CD4-positive, CD25-positive, alpha-beta regulatory T cell (primary cell): ENCODE results near the gene CCDC40. TPM values are rescaled to one million over a fixed set of nuclear protein-coding genes. Genes with fewer than 3 reads are reported as not detected.

Experiments used
- ATAC-seq, 2 donors: fragments of 150-1000 bp; cut with Tn5 transposase; one replicate each; pipeline ENCODE4 v1.10.0; 2021; ENCODE audit warnings: low read depth in 2 of 2, moderate number of reproducible peaks in 2 of 2, moderate library complexity in 1 of 2
- DNase-seq, 3 donors: peaks; one replicate each; pipeline versions ENCODE4 v3.0.0 to v3.0.0-alpha.2; 2012 to 2022; ENCODE audit warnings: mixed read lengths in 1 of 3
- H3K27ac ChIP-seq: one replicate; pipeline ENCODE4 v1.7.0; 2013; ENCODE audit warnings: mild to moderate bottlenecking, low read length; ENCODE audit not compliant: insufficient read depth, poor library complexity, severe bottlenecking
- H3K27me3 ChIP-seq: one replicate; pipeline ENCODE4 v1.7.0; 2013; ENCODE audit warnings: low read length; ENCODE audit not compliant: control insufficient read depth, insufficient read depth
- H3K36me3 ChIP-seq: one replicate; pipeline ENCODE4 v1.7.0; 2013; ENCODE audit warnings: mild to moderate bottlenecking, low read length, moderate library complexity; ENCODE audit not compliant: control insufficient read depth, insufficient read depth
- H3K4me1 ChIP-seq: 2 replicates; pipeline ENCODE4 v1.7.0; 2013; ENCODE audit warnings: mild to moderate bottlenecking, low read length; ENCODE audit not compliant: insufficient read depth, control insufficient read depth, poor library complexity, severe bottlenecking
- H3K4me3 ChIP-seq: one replicate; pipeline ENCODE4 v1.7.0; 2013; ENCODE audit warnings: low read depth, mild to moderate bottlenecking, low read length, moderate library complexity
- H3K9me3 ChIP-seq, 2 experiments: 1 replicate in 1 of 2; 2 replicates in 1 of 2; pipeline ENCODE4 v1.7.0; 2013; ENCODE audit warnings: low read length in 2 of 2, mild to moderate bottlenecking in 1 of 2, moderate library complexity in 1 of 2; ENCODE audit not compliant: control insufficient read depth in 2 of 2
- H3K27ac Mint-ChIP-seq, 3 donors: one replicate each; pipeline ENCODE4 v1.8.0; 2020 to 2022; ENCODE audit warnings: mild to moderate bottlenecking in 3 of 3, mixed read lengths in 3 of 3, moderate library complexity in 2 of 3
- H3K27me3 Mint-ChIP-seq: one replicate; pipeline ENCODE4 v1.8.0; 2022; ENCODE audit warnings: mild to moderate bottlenecking, mixed read lengths
- H3K36me3 Mint-ChIP-seq: one replicate; pipeline ENCODE4 v1.8.0; 2020; ENCODE audit warnings: mixed read lengths
- H3K4me1 Mint-ChIP-seq, 4 donors: one replicate each; pipeline ENCODE4 v1.8.0; 2020 to 2022; ENCODE audit warnings: mixed read lengths in 4 of 4, mild to moderate bottlenecking in 1 of 4
- H3K4me3 Mint-ChIP-seq, 4 donors: one replicate each; pipeline ENCODE4 v1.8.0; 2020 to 2022; ENCODE audit warnings: mild to moderate bottlenecking in 4 of 4, mixed read lengths in 4 of 4, moderate library complexity in 3 of 4
- H3K9me3 Mint-ChIP-seq, 7 donors: one replicate each; pipeline ENCODE4 v1.8.0; 2020 to 2022; ENCODE audit warnings: mixed read lengths in 7 of 7, mild to moderate bottlenecking in 3 of 7, moderate library complexity in 2 of 7
- polyA plus RNA-seq, 4 donors: library from polyadenylated mRNA; unstranded; fragments of 300-500 nt; fragmentation: Illumina TruSeq; gene quantifications; one replicate each; pipeline ENCODE4 v1.2.3, GENCODE V29; 2021
- total RNA-seq: library from RNA; stranded (reverse); gene quantifications from one replicate; pipeline ENCODE4 v1.2.3, GENCODE V29; 2022

CCDC40 gene
- total and polyA plus RNA-seq, 5 donors from 2014 or later = 0.32 TPM; not detected in 4

GRCh38 chr17:80053102-80053501 is 16.7 kb downstream of the CCDC40 start:
- no peaks in the 10 kb centered on the region for H3K36me3 Mint-ChIP-seq
- no peak overlapping the region for H3K27ac ChIP-seq
- H3K4me1 ChIP-seq = no peaks in the 10 kb centered on the region
- DNase-seq (no peak), ATAC-seq (no peak)
- no peak overlapping the region for H3K27ac Mint-ChIP-seq
- H3K4me1 Mint-ChIP-seq = peaks cover 0 to 2% (median 0%) of the 10 kb centered on the region in 4 donors
- H3K36me3 ChIP-seq = no peaks in the 10 kb centered on the region
- H3K27me3 ChIP-seq = no peaks in the 10 kb centered on the region
- H3K9me3 ChIP-seq = no peaks in the 10 kb centered on the region
- H3K27me3 Mint-ChIP-seq = no peaks in the 10 kb centered on the region
- no peaks in the 10 kb centered on the region for H3K9me3 Mint-ChIP-seq
- H3K4me3 ChIP-seq = no peak overlapping the region
- no peak overlapping the region for H3K4me3 Mint-ChIP-seq

GRCh38 chr17:80055597-80055996 is 19.2 kb downstream of the CCDC40 start:
- ATAC-seq = no peak
- no peaks in the 10 kb centered on the region for H3K4me1 ChIP-seq
- H3K27ac ChIP-seq = no peak overlapping the region
- no peak for DNase-seq
- H3K4me3 ChIP-seq = no peak overlapping the region
- Mint-ChIP-seq H3K4me1 (no peaks in the 10 kb centered on the region), H3K9me3 (no peaks in the 10 kb centered on the region), H3K27ac (no peak overlapping the region), H3K27me3 (no peaks in the 10 kb centered on the region), H3K4me3 (no peak overlapping the region), H3K36me3 (no peaks in the 10 kb centered on the region)
- no peaks in the 10 kb centered on the region for H3K36me3 ChIP-seq
- no peaks in the 10 kb centered on the region for H3K27me3 ChIP-seq
- H3K9me3 ChIP-seq = no peaks in the 10 kb centered on the region

GRCh38 chr17:80058311-80058955 is 22.0 kb downstream of the CCDC40 start:
- Mint-ChIP-seq H3K27ac (no peak overlapping the region), H3K9me3 (no peaks in the 10 kb centered on the region), H3K4me3 (no peak overlapping the region), H3K27me3 (no peaks in the 10 kb centered on the region), H3K4me1 (no peaks in the 10 kb centered on the region), H3K36me3 (no peaks in the 10 kb centered on the region)
- Histone ChIP-seq H3K9me3 (no peaks in the 10 kb centered on the region), H3K4me1 (no peaks in the 10 kb centered on the region), H3K4me3 (no peak overlapping the region), H3K27me3 (no peaks in the 10 kb centered on the region), H3K27ac (no peak overlapping the region), H3K36me3 (no peaks in the 10 kb centered on the region)
- DNase-seq (no peak), ATAC-seq (no peak)

- no peak overlapping the region for H3K4me3 Mint-ChIP-seq
- H3K27me3 Mint-ChIP-seq = no peaks in the 10 kb centered on the region
- Histone ChIP-seq H3K27ac (no peak overlapping the region), H3K4me1 (no peaks in the 10 kb centered on the region), H3K36me3 (no peaks in the 10 kb centered on the region), H3K4me3 (no peak overlapping the region), H3K9me3 (no peaks in the 10 kb centered on the region), H3K27me3 (no peaks in the 10 kb centered on the region)
- ATAC-seq = no peak
- no peaks in the 10 kb centered on the region for H3K36me3 Mint-ChIP-seq
- no peaks in the 10 kb centered on the region for H3K9me3 Mint-ChIP-seq
- no peaks in the 10 kb centered on the region for H3K4me1 Mint-ChIP-seq
- DNase-seq = no peak
- H3K27ac Mint-ChIP-seq = no peak overlapping the region
Measured at GRCh38 chr17:80060644-80061043, 24.2 kb downstream of the CCDC40 start.

- Mint-ChIP-seq H3K27me3 (no peaks in the 10 kb centered on the region), H3K36me3 (no peaks in the 10 kb centered on the region), H3K27ac (peak overlapping the region in 1 of 3 donors; percentile 72), H3K9me3 (no peaks in the 10 kb centered on the region), H3K4me3 (no peak overlapping the region), H3K4me1 (no peaks in the 10 kb centered on the region)
- Histone ChIP-seq H3K36me3 (no peaks in the 10 kb centered on the region), H3K4me1 (no peaks in the 10 kb centered on the region), H3K27ac (no peak overlapping the region), H3K27me3 (no peaks in the 10 kb centered on the region), H3K4me3 (no peak overlapping the region), H3K9me3 (no peaks in the 10 kb centered on the region)
- DNase-seq = no peak
- ATAC-seq = no peak
Measured at GRCh38 chr17:80061421-80061820, 25.0 kb downstream of the CCDC40 start.

- no peaks in the 10 kb centered on the region for H3K36me3 Mint-ChIP-seq
- no peak overlapping the region for H3K4me3 ChIP-seq
- H3K4me1 Mint-ChIP-seq = no peaks in the 10 kb centered on the region
- no peak for ATAC-seq
- H3K27me3 ChIP-seq = no peaks in the 10 kb centered on the region
- H3K27me3 Mint-ChIP-seq = no peaks in the 10 kb centered on the region
- H3K4me1 ChIP-seq = no peaks in the 10 kb centered on the region
- no peaks in the 10 kb centered on the region for H3K9me3 ChIP-seq
- DNase-seq = no peak
- H3K9me3 Mint-ChIP-seq = no peaks in the 10 kb centered on the region
- no peak overlapping the region for H3K4me3 Mint-ChIP-seq
- no peak overlapping the region for H3K27ac ChIP-seq
- H3K27ac Mint-ChIP-seq = no peak overlapping the region
- H3K36me3 ChIP-seq = no peaks in the 10 kb centered on the region
Measured at GRCh38 chr17:80063830-80064585, 27.6 kb downstream of the CCDC40 start.

DNA sequence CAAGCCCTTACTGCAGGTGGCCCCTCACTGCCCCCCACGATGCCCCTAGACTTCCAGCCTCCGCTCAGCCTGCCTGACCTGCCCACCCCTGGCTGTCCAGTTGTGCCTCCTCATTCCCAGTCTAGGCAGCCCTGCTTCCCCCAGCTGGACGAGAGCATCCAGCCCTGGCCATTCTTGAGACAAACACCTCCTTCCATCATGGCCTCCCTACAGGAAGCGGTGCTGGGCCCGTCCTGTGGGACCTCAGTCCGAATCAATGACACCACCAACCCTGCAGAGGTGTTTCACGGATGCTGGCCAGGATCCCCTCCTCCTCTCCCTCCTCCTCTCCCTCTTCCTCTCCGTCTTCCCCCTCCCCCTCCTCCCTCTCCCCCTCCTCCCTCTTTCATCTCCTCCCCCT is 28.3 kb downstream of the CCDC40 start:
- Histone ChIP-seq H3K4me1 (no peaks in the 10 kb centered on the region), H3K4me3 (no peak overlapping the region), H3K27ac (no peak overlapping the region), H3K9me3 (no peaks in the 10 kb centered on the region), H3K36me3 (no peaks in the 10 kb centered on the region), H3K27me3 (no peaks in the 10 kb centered on the region)
- Mint-ChIP-seq H3K27me3 (no peaks in the 10 kb centered on the region), H3K4me1 (no peaks in the 10 kb centered on the region), H3K9me3 (no peaks in the 10 kb centered on the region), H3K36me3 (no peaks in the 10 kb centered on the region), H3K4me3 (no peak overlapping the region), H3K27ac (no peak overlapping the region)
- no peak for DNase-seq
- no peak for ATAC-seq
